Stimulated activated CD8-positive, alpha-beta memory T cell treated with anti-CD3 and anti-CD28 coated beads, Interleukin-2, amount 100 ng/mL, for 1 hour (primary cell): ENCODE measurements around the gene RNF150.

Source experiments
- DNase-seq, 2 donors: peaks; one replicate each; pipeline ENCODE4 v3.0.0-alpha.2; 2020; ENCODE audit warnings: low read depth in 2 of 2

The RNF150 gene

GRCh38 chr4:140980426-140981200 lies 152.7 kb downstream of the RNF150 start:
- DNase-seq = no peak

GRCh38 chr4:140976768-140977167 lies 156.5 kb downstream of the RNF150 start:
- DNase-seq = no peak

- DNase-seq = no peak
Observed at GRCh38 chr4:140971077-140971792, 162.0 kb downstream of the RNF150 start.

- DNase-seq = no peak
Observed at GRCh38 chr4:140969296-140969695, 164.0 kb downstream of the RNF150 start.

GRCh38 chr4:140968371-140968770 lies 164.9 kb downstream of the RNF150 start:
- DNase-seq = no peak

- no peak for DNase-seq
Observed at GRCh38 chr4:140963883-140964282, 169.4 kb downstream of the RNF150 start.

GRCh38 chr4:140955641-140956040 lies 177.6 kb downstream of the RNF150 start:
- DNase-seq = no peak

GRCh38 chr4:140952717-140953116 lies 180.6 kb downstream of the RNF150 start:
- DNase-seq = no peak

GRCh38 chr4:140947506-140947905 lies 185.8 kb downstream of the RNF150 start:
- DNase-seq = no peak

GRCh38 chr4:140945106-140945505 lies 188.2 kb downstream of the RNF150 start:
- no peak for DNase-seq

GRCh38 chr4:140944572-140944971 lies 188.7 kb downstream of the RNF150 start:
- no peak for DNase-seq

GRCh38 chr4:140944199-140944515 lies 189.1 kb downstream of the RNF150 start:
- no peak for DNase-seq

- no peak for DNase-seq
Observed at GRCh38 chr4:140943486-140944198, 189.6 kb downstream of the RNF150 start.

- DNase-seq = no peak
Observed at GRCh38 chr4:140940589-140940988, 192.7 kb downstream of the RNF150 start.

GRCh38 chr4:140937866-140938265 lies 195.4 kb downstream of the RNF150 start:
- DNase-seq = no peak

- DNase-seq = no peak
Observed at GRCh38 chr4:140935254-140935653, 198.0 kb downstream of the RNF150 start.

- no peak for DNase-seq
Observed at GRCh38 chr4:140932501-140933045, 200.7 kb downstream of the RNF150 start.

GRCh38 chr4:140931911-140932310 lies 201.4 kb downstream of the RNF150 start:
- DNase-seq = no peak

GRCh38 chr4:140930557-140930956 lies 202.7 kb downstream of the RNF150 start:
- DNase-seq = no peak

- DNase-seq = no peak
Observed at GRCh38 chr4:140930011-140930410, 203.3 kb downstream of the RNF150 start.

GRCh38 chr4:140928880-140929279 lies 204.4 kb downstream of the RNF150 start:
- DNase-seq = no peak

- no peak for DNase-seq
Observed at GRCh38 chr4:140926672-140927071, 206.6 kb downstream of the RNF150 start.
